SU-DHL-6 (cell line): ENCODE results near the gene DNAJB4.
"Not testable (repeated sequence)": the region's sequence is repeated elsewhere in the genome, so short reads cannot be mapped to it uniquely, and the experiment has no call there.

ENCODE experiments used
- H2AFZ ChIP-seq: fragments of 200-600 bp; sonication (generic); 2 replicates; pipeline ENCODE4 v1.6.1; 2014; ENCODE audit warnings: low read depth, mild to moderate bottlenecking, moderate library complexity, mixed read lengths, antibody characterized with exemption, low read length; ENCODE audit not compliant: severe bottlenecking
- H3F3A ChIP-seq: fragments of 200-600 bp; shearing (Covaris generic); 2 replicates; pipeline ENCODE4 v1.6.0; 2016; ENCODE audit warnings: antibody characterized with exemption, mild to moderate bottlenecking; ENCODE audit not compliant: insufficient read depth
- H3K27ac ChIP-seq: fragments of 200-600 bp; sonication (generic); 2 replicates; pipeline ENCODE4 v1.5.1; 2016; ENCODE audit warnings: low read depth, mild to moderate bottlenecking, low read length, moderate library complexity, mixed read lengths
- H3K27me3 ChIP-seq: fragments of 200-600 bp; sonication (generic), shearing (Covaris generic); 2 replicates; pipeline ENCODE4 v1.6.0; 2014; ENCODE audit warnings: mild to moderate bottlenecking, low read length
- H3K36me3 ChIP-seq: fragments of 200-600 bp; sonication (generic); 2 replicates; pipeline ENCODE4 v1.6.1; 2014; ENCODE audit warnings: mild to moderate bottlenecking, low read length, mixed read lengths
- H3K4me2 ChIP-seq: fragments of 300-600, 200-600 bp; shearing (Covaris generic), sonication (generic); 2 replicates; pipeline ENCODE4 v1.6.0; 2014; ENCODE audit warnings: low read length, low read depth, mild to moderate bottlenecking; ENCODE audit not compliant: poor library complexity, severe bottlenecking
- H3K4me3 ChIP-seq: fragments of 200-600 bp; sonication (generic); 2 replicates; pipeline ENCODE4 v1.5.1; 2014; ENCODE audit warnings: antibody characterized with exemption, low read length, mild to moderate bottlenecking, mixed read lengths; ENCODE audit not compliant: insufficient read depth, poor library complexity, severe bottlenecking
- H3K79me2 ChIP-seq: fragments of 200-600 bp; sonication (generic); 2 replicates; pipeline ENCODE4 v1.6.1; 2014; ENCODE audit warnings: mild to moderate bottlenecking, low read length, moderate library complexity; ENCODE audit not compliant: insufficient read depth
- H3K9ac ChIP-seq: fragments of 200-600 bp; sonication (generic); 2 replicates; pipeline ENCODE4 v1.7.0; 2014; ENCODE audit warnings: mild to moderate bottlenecking, low read length
- H3K9me2 ChIP-seq: fragments of 200-600 bp; sonication (generic); replicated peaks from 2 replicates; pipeline ENCODE4 v1.6.1; 2014; ENCODE audit warnings: low read length; ENCODE audit not compliant: insufficient read depth
- H3K9me3 ChIP-seq: fragments of 200-600 bp; sonication (generic); 2 replicates; pipeline ENCODE4 v1.6.1; 2014; ENCODE audit warnings: low read length, mixed read lengths; ENCODE audit not compliant: insufficient read depth
- H4K20me1 ChIP-seq: fragments of 200-600 bp; sonication (generic); 2 replicates; pipeline ENCODE4 v1.6.1; 2014; ENCODE audit warnings: low read depth, mild to moderate bottlenecking, antibody characterized with exemption, low read length, moderate library complexity, mixed read lengths
- CTCF ChIP-seq: fragments of 200-600 bp; sonication (generic); IDR thresholded peaks from one replicate; pipeline ENCODE4 v1.5.1; 2017; ENCODE audit warnings: antibody characterized with exemption, mild to moderate bottlenecking, low read length, moderate library complexity; ENCODE audit not compliant: insufficient read depth, poor library complexity, severe bottlenecking
- EZH2phosphoT487 ChIP-seq: fragments of 200-600 bp; sonication (generic), shearing (Covaris generic); conservative IDR thresholded peaks from 2 replicates; pipeline ENCODE4 v1.6.1; 2018; ENCODE audit warnings: mild to moderate bottlenecking, antibody characterized with exemption, low read length, moderate library complexity, mixed read lengths

DNAJB4 gene

DNA sequence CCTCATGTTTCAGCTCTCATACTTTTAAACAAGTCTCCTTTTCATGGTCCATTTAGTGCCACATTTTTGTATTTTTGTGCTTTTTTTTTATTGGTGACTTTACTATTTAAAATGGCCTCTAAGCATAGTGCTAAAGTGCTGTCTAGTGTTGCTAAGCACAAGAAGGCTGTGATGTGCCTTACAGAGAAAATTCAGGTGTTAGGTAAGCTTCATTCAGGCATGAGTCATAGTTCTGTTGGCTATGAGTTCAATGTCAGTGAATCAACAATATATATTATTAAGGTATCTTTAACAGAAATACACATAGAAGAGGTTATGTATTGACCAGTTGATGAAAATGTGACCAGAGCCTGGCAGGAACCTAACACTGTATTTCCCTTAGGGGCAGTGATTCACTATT is 13.1 kb upstream of the DNAJB4 start:
- Histone ChIP-seq H3K9ac (no peak overlapping the region), H3K79me2 (peaks cover 52% of the 10 kb centered on the region), H4K20me1 (no peaks in the 10 kb centered on the region), H3K4me2 (no peak overlapping the region), H3K36me3 (peaks cover 15% of the 10 kb centered on the region; the same call in 1 of the 2 replicates), H3K9me3 (no peaks in the 10 kb centered on the region), H3K27ac (no peak overlapping the region), H3F3A (peaks cover 3% of the 10 kb centered on the region; the same call in 1 of the 2 replicates), H2AFZ (no peak overlapping the region), H3K4me3 (no peak overlapping the region), H3K27me3 (no peaks in the 10 kb centered on the region), H3K9me2 (no peaks in the 10 kb centered on the region)
- TF ChIP-seq EZH2phosphoT487 (no peak), CTCF (no peak)

GRCh38 chr1:77994117-77994705 is 10.5 kb upstream of the DNAJB4 start:
- no peak for TF ChIP-seq CTCF
- no peak for TF ChIP-seq EZH2phosphoT487
- Histone ChIP-seq H3K79me2 (peaks cover 36% of the 10 kb centered on the region), H3K27ac (no peak overlapping the region)

DNA sequence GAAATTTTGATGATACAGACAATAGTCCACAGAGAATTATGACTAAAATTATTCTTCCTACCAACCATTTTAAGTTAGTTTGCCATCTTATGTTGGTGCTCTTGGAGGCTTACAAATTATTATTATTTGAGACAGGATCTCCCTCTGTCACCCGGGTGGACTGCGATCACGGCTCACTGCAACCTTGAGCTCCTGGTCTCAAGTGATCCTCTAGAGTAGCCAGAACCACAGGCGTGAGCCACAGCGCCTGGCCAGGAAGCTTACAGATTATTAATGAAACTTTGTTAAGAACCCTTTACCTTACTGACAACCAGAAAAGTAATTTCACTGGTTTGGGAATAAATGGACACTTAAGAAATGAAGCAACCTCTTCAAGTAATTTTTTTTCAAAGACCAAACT is 8.0 kb upstream of the DNAJB4 start:
- H3K79me2 ChIP-seq = peaks cover 13% of the 10 kb centered on the region; the same call in 1 of the 2 replicates

More at GRCh38 chr1:77994117-77994705, 10.5 kb upstream of the DNAJB4 start:
- no peaks in the 10 kb centered on the region for H3K9me3 ChIP-seq
- H3K9ac ChIP-seq = no peak overlapping the region
- no peak overlapping the region for H3K4me2 ChIP-seq
- peaks cover 15% of the 10 kb centered on the region; the same call in 1 of the 2 replicates for H3K36me3 ChIP-seq
- H3K4me3 ChIP-seq = no peak overlapping the region
- peaks cover 16% of the 10 kb centered on the region; the same call in 1 of the 2 replicates for H3F3A ChIP-seq
- H3K9me2 ChIP-seq = no peaks in the 10 kb centered on the region
- H2AFZ ChIP-seq = no peak overlapping the region
- no peaks in the 10 kb centered on the region for H3K27me3 ChIP-seq
- H4K20me1 ChIP-seq = no peaks in the 10 kb centered on the region

GRCh38 chr1:78000536-78000935 is 4.2 kb upstream of the DNAJB4 start:
- not testable (repeated sequence) for H3K9ac ChIP-seq, H3K79me2 ChIP-seq, H3K4me2 ChIP-seq, H4K20me1 ChIP-seq, H3K27me3 ChIP-seq, H3K9me3 ChIP-seq, H3K4me3 ChIP-seq, H3K27ac ChIP-seq, H3K9me2 ChIP-seq, H2AFZ ChIP-seq, H3K36me3 ChIP-seq
- H3F3A ChIP-seq = peaks cover 64% of the 10 kb centered on the region

More for the DNA sequence above, 8.0 kb upstream of the DNAJB4 start:
- Histone ChIP-seq H3K9me2 (no peaks in the 10 kb centered on the region), H3K4me3 (no peak overlapping the region), H3K4me2 (no peak overlapping the region), H3K36me3 (peaks cover 15% of the 10 kb centered on the region; the same call in 1 of the 2 replicates), H3K27ac (no peak overlapping the region), H3K9me3 (no peaks in the 10 kb centered on the region), H3K9ac (no peak overlapping the region), H3F3A (peaks cover 32% of the 10 kb centered on the region; the same call in 1 of the 2 replicates), H2AFZ (no peak overlapping the region), H3K27me3 (no peaks in the 10 kb centered on the region), H4K20me1 (no peaks in the 10 kb centered on the region)
- TF ChIP-seq CTCF = no peak
- TF ChIP-seq EZH2phosphoT487 = no peak
